HG03457 (cell line): Measurements from ENCODE around the gene ZNF892.
"Not testable (repeated sequence)": the region's sequence is repeated elsewhere in the genome, so short reads cannot be mapped to it uniquely, and the experiment has no call there.

Experiments used
- ATAC-seq: cut with Tn5 transposase; IDR thresholded peaks from one replicate; pipeline ENCODE4 v1.9.1; 2021; ENCODE audit warnings: moderate number of reproducible peaks; ENCODE audit not compliant: unreplicated experiment

ZNF892 gene

DNA sequence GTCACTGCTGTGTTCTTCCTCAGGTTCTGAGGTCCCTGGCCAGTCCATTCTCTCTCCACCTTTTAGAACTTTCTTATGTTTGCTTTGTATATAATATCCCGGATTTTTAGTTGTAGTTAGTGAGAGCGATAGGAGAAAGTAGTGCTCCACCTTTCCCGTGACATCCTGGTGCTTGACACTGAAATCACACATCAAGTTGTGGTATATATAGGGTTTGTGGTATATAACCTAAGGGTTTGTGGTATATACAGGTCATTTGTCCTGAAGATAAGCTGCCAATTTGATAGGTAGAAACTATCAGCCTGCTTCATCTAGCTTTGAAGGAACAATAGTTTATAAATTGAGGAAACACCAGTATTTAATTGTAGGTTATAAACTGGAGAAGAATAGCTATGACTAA, 13.1 kb downstream of the ZNF892 start:
- ATAC-seq, result no peak

DNA sequence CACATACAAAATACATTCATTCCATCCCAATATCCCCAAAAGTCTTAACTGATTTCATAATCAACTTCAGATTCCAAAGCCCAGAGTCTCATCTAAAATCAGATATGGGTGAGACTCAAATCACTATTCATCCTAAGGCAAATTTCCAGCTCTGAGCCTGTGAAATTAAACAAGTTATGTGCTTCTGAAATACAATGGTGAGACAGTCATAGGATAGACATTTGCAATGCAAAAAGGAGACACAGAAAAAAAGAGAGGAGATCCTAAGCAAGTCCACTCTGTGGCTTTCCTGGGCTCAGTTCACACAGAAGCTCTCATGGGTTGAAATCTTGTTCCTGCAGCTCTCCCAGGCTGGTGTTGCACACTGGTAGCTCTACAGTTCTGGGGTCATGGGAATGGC, 18.3 kb downstream of the ZNF892 start:
- ATAC-seq, result no peak

DNA sequence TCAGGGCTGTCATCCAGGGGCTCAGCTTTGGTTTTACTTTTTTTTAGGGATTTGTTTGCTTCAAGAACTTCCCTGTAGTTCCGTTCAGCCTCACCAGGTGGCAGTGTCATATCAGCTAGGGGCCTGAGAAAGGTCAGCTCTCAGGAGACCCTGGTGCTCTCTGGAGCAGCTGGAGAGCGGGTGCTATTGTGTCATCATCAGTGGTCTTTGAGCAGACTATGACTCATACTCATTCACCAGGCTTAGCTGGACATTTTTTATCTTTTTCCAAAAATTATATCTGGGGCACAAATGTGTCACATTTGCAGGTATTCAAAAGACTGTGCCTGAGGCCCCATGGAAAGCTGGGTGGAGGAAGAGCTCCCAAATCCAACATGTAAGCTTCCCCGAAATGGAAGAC, 24.4 kb downstream of the ZNF892 start:
- no peak for ATAC-seq

DNA sequence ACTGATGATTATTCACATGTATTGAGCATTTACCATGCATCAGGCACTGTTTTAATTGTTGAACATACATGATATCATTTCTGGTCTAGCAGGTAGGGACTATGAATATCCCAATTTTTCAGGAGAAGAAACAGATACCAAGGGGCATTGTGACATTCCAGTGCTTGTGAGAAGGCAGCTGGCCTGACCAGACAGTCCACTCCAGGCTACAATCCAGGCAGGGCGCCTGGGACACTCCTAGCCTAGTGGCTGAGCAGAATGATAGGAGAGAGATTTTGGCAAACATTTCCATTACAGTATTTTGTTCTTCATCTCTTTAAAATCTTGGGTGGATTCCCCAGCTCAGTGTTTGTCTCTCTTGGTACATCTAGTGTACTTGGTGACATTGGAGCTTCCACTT, 24.9 kb downstream of the ZNF892 start:
- ATAC-seq, result no peak

DNA sequence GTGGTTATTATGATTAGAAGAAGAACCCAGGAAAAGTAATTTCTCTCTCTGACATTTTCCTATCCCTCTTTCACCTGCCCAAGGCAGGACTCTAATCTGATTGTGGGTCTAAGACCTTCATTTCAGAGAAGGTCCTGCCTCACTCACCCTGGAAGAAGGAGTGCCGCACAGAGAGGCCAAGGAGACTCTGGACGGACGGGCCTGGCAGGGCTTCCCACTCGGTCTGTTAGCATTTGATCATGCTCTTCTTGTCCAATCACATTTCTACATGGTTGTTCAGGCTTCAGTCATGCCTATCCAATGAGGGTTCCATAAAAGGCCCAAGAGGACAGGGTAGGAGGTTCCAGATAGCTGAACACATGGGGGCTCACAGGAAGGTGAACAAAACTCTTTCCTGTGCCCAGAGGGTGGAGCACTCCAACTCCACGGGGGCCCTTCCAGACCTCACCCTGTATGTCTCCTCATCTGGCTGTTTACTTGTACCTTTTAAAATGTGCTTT, 27.0 kb downstream of the ZNF892 start:
- no peak for ATAC-seq

DNA sequence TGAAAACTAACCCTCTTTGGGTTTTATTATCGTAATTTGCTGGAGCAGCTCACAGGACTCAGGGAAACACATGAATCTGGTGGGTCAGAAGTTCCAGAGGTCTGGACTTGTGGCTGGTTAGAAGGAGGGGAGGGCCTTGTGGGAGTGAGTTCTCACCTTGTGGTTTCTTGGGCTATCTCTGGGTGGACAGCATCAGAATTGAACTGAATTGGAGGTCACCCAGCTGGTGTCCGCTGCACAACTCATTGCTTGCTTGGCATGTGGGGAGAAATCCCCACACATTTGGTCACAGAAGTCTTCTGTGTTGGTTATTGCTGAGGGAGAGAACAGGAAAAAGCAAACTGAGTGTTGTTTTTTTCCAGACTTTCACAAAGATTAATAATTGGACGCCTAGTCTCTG, 27.5 kb downstream of the ZNF892 start:
- ATAC-seq, result no peak

DNA sequence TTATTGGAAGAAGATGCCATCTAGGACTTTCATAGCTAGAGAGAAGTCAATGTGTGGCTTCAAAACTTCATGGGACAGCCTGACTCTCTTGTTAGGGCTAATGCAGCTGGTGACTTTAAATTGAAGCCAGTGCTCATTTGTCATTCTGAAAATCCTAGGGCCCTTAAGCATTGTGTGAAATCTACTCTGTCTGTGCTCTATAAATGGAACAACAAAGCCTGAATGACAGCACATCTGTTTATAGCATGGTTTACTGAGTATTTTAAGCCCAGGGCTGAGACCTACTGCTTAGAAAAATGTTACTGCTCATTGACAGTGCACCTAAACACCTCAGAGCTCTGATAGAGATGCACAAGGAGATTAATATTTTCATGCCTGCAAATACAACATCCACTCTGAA, 30.8 kb downstream of the ZNF892 start:
- ATAC-seq, result no peak

DNA sequence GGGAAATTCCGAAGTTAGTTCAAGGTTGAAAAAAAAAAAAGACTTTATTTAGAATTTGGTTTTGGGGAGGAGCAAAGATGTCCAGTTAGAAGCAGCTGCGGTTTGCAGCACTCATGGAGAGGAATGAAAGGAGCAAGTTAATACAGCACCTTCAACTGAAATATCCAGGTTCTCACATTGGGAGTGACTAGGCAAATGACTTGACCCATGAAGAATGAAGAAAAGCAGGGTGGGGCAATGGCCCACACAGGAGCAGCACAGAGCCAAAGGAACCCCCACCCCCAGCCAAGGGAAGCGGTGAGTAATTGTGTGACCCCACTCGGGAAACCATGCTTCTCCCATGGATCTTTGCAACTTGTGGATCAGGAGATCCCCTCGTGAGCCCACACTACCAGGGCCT, 32.8 kb downstream of the ZNF892 start:
- no peak for ATAC-seq

DNA sequence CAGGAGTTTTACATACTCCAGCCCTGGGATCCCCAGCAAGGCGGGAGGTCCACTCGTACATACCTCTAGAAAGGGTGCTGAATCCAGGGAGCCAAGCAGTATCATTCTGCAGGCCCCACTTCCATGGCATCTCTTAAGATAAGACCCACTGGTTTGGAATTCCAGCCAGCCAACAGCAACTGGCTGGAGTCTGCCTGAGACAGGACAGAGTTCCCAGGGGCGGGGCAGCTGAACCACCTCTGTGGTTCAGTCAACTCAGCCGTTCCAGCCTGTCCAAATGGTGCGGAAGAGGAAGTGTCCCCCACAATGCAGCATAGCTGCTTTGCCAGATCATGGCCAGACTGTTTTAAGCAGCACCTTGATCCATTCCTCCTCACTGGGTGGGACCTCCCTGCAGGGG, 33.2 kb downstream of the ZNF892 start:
- no peak for ATAC-seq

DNA sequence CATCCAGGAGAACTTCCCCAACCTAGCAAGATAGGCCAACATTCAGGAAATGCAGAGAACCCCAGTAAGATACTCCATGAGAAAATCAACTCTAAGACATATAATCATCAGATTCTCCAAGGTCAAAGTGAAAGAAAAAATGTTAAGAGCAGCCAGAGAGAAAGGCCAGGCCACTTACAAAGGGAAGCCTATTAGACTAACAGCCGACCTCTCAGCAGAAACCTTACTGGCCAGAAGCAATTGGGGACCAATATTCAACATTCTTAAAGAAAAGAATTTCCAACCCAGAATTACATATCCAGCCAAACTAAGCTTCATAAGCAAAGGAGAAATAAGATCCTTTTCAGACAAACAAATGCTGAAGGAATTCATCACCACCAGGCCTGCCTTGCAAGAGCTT, 34.8 kb downstream of the ZNF892 start:
- not testable (repeated sequence) for ATAC-seq
